Keratinocyte (primary cell): ENCODE data around the gene MS4A3. TPM values are rescaled to one million over a fixed set of nuclear protein-coding genes. Genes with fewer than 3 reads are reported as not detected.

ENCODE experiments used
- DNase-seq: peaks from one replicate; pipeline ENCODE4 v3.0.0-alpha.2; 2011; ENCODE audit warnings: low read depth, missing footprints, low spot score
- FAIRE-seq: peaks from 2 replicates; lab custom pipeline; 2011; peaks lifted over from hg19 to GRCh38; lab: Jason Lieb, UNC
- H2AFZ ChIP-seq: 2 replicates; pipeline ENCODE4 v1.6.0; 2012; ENCODE audit warnings: low read length, control low read depth, inconsistent platforms; ENCODE audit not compliant: control insufficient read depth
- H3K27ac ChIP-seq: 2 replicates; pipeline ENCODE4 v1.5.1; 2011; ENCODE audit warnings: low read length; ENCODE audit not compliant: control insufficient read depth, insufficient read depth
- H3K27me3 ChIP-seq: 3 replicates; pipeline ENCODE4 v1.6.0; 2011; ENCODE audit warnings: low read length; ENCODE audit not compliant: control insufficient read depth, insufficient read depth; ENCODE audit errors: extremely low read depth
- H3K36me3 ChIP-seq, 2 experiments: 2 replicates in 1 of 2; 3 replicates in 1 of 2; pipeline ENCODE4 v1.5.1; 2011; ENCODE audit warnings: low read length in 2 of 2, mild to moderate bottlenecking in 1 of 2; ENCODE audit not compliant: control insufficient read depth in 2 of 2, insufficient read depth in 2 of 2; ENCODE audit errors: extremely low read depth in 1 of 2
- H3K4me1 ChIP-seq: 3 replicates; pipeline ENCODE4 v1.5.1; 2011; ENCODE audit warnings: low read length; ENCODE audit not compliant: control insufficient read depth, insufficient read depth; ENCODE audit errors: extremely low read depth
- H3K4me2 ChIP-seq: 3 replicates; pipeline ENCODE4 v1.6.0; 2011; ENCODE audit warnings: low read depth, low read length; ENCODE audit not compliant: control insufficient read depth, insufficient read depth; ENCODE audit errors: extremely low read depth
- H3K4me3 ChIP-seq, 3 experiments: fragments of 200-600 bp in 1 of 3; sonication (generic) in 1 of 3; 2 replicates in 2 of 3; 3 replicates in 1 of 3; pipeline ENCODE4 v1.5.1; 2011 to 2016; ENCODE audit warnings: low read length in 3 of 3, mild to moderate bottlenecking in 3 of 3, control low read depth in 2 of 3, inconsistent platforms in 1 of 3, low read depth in 1 of 3, mixed read lengths in 1 of 3, mixed run types in 1 of 3, moderate library complexity in 1 of 3; ENCODE audit not compliant: control insufficient read depth in 2 of 3, insufficient read depth in 2 of 3; ENCODE audit errors: extremely low read depth in 1 of 3
- H3K79me2 ChIP-seq: 2 replicates; pipeline ENCODE4 v1.6.0; 2012; ENCODE audit warnings: low read length; ENCODE audit not compliant: control insufficient read depth, insufficient read depth
- H3K9ac ChIP-seq: 3 replicates; pipeline ENCODE4 v1.6.0; 2011; ENCODE audit warnings: low read length; ENCODE audit not compliant: control insufficient read depth, insufficient read depth; ENCODE audit errors: extremely low read depth
- H3K9me1 ChIP-seq: 3 replicates; pipeline ENCODE4 v1.6.0; 2011; ENCODE audit warnings: low read length; ENCODE audit not compliant: control insufficient read depth, insufficient read depth; ENCODE audit errors: extremely low read depth
- H3K9me3 ChIP-seq: 2 replicates; pipeline ENCODE4 v1.5.1; 2012; ENCODE audit warnings: low read depth, low read length; ENCODE audit not compliant: control insufficient read depth
- H4K20me1 ChIP-seq: 3 replicates; pipeline ENCODE4 v1.6.0; 2011; ENCODE audit warnings: low read length; ENCODE audit not compliant: control insufficient read depth, insufficient read depth; ENCODE audit errors: extremely low read depth
- EZH2 ChIP-seq: IDR thresholded peaks from one replicate; pipeline ENCODE4 v1.6.1; 2012; ENCODE audit warnings: inconsistent platforms, mild to moderate bottlenecking, low read length, moderate library complexity
- dilution Hi-C: fragments of 300-500 bp; cut with MboI; formaldehyde crosslinking; loops from one replicate; pipeline ENCODE4 v1.7.0; 2020; ENCODE audit warnings: low sequenced_read_pairs; ENCODE audit not compliant: extremely low pct_ligation_motif_present
- polyA plus RNA-seq, 5 experiments: library from polyadenylated mRNA; depleted of rRNA in 3 of 5; stranded (reverse) in 3 of 5; stranded (forward) in 1 of 5; unstranded in 1 of 5; fragments of >200 nt; gene quantifications; 1 replicate in 1 of 5; 2 replicates in 3 of 5; 3 replicates in 1 of 5; pipeline versions ENCODE4 v1.2.1 to v1.2.3, GENCODE V29; 2011 to 2012; ENCODE audit warnings: missing spikeins in 2 of 5, low read depth in 1 of 5, low replicate concordance in 1 of 5
- TF ChIP-seq, protein P1 (sequence below), 3 experiments: IDR thresholded peaks in 1 of 3; conservative IDR thresholded peaks in 1 of 3; optimal IDR thresholded peaks in 1 of 3; 2 replicates in 2 of 3; 3 replicates in 1 of 3; pipeline versions ENCODE3 to v1.5.1; 2011; ENCODE audit warnings: low read length in 3 of 3, mild to moderate bottlenecking in 3 of 3, moderate library complexity in 2 of 3, control low read depth in 1 of 3, inconsistent platforms in 1 of 3; ENCODE audit not compliant: insufficient read depth in 2 of 3; ENCODE audit errors: extremely low read depth in 1 of 3

Gene MS4A3
- polyA plus RNA-seq, 1 donor (not counting 4 experiments of a cell fraction or from before 2014, with no cell fraction given) = not detected

- Histone ChIP-seq H4K20me1 (no peaks in the 10 kb centered on the region), H2AFZ (no peak overlapping the region), H3K9me3 (no peaks in the 10 kb centered on the region), H3K27ac (no peak overlapping the region), H3K4me2 (no peak overlapping the region), H3K36me3 (no peaks in the 10 kb centered on the region), H3K27me3 (no peaks in the 10 kb centered on the region), H3K4me1 (no peaks in the 10 kb centered on the region), H3K79me2 (no peaks in the 10 kb centered on the region), H3K9me1 (no peaks in the 10 kb centered on the region), H3K9ac (no peak overlapping the region), H3K4me3 (no peak overlapping the region)
- DNase-seq (no peak), FAIRE-seq (no peak)
- no peak for TF ChIP-seq EZH2
- TF ChIP-seq, protein P1, sequence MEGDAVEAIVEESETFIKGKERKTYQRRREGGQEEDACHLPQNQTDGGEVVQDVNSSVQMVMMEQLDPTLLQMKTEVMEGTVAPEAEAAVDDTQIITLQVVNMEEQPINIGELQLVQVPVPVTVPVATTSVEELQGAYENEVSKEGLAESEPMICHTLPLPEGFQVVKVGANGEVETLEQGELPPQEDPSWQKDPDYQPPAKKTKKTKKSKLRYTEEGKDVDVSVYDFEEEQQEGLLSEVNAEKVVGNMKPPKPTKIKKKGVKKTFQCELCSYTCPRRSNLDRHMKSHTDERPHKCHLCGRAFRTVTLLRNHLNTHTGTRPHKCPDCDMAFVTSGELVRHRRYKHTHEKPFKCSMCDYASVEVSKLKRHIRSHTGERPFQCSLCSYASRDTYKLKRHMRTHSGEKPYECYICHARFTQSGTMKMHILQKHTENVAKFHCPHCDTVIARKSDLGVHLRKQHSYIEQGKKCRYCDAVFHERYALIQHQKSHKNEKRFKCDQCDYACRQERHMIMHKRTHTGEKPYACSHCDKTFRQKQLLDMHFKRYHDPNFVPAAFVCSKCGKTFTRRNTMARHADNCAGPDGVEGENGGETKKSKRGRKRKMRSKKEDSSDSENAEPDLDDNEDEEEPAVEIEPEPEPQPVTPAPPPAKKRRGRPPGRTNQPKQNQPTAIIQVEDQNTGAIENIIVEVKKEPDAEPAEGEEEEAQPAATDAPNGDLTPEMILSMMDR (optimal IDR thresholded peaks at IDR 0.05 in 1 of 3, IDR thresholded peaks at IDR 0.05 in 1 of 3, conservative IDR thresholded peaks at IDR 0.05 in 1 of 3; ENCODE audit: extremely low read depth in 1 of 3, insufficient read depth in 2 of 3, low read length in 3 of 3) = no peak
- dilution Hi-C loops = no loop called here
These were observed 29.4 kb downstream of the MS4A3 start for GRCh38 chr11:60085909-60086308.

GRCh38 chr11:60087239-60087638, 30.8 kb downstream of the MS4A3 start:
- Histone ChIP-seq H2AFZ (no peak overlapping the region), H3K36me3 (no peaks in the 10 kb centered on the region), H3K27ac (no peak overlapping the region), H3K4me1 (no peaks in the 10 kb centered on the region), H3K4me2 (no peak overlapping the region), H3K9me3 (no peaks in the 10 kb centered on the region), H3K79me2 (no peaks in the 10 kb centered on the region), H3K9ac (no peak overlapping the region), H3K27me3 (no peaks in the 10 kb centered on the region), H3K4me3 (no peak overlapping the region), H3K9me1 (no peaks in the 10 kb centered on the region), H4K20me1 (no peaks in the 10 kb centered on the region)
- TF ChIP-seq EZH2 = no peak
- TF ChIP-seq, protein P1 (optimal IDR thresholded peaks at IDR 0.05 in 1 of 3, IDR thresholded peaks at IDR 0.05 in 1 of 3, conservative IDR thresholded peaks at IDR 0.05 in 1 of 3; ENCODE audit: extremely low read depth in 1 of 3, insufficient read depth in 2 of 3, low read length in 3 of 3) = no peak
- FAIRE-seq (no peak), DNase-seq (no peak)
- dilution Hi-C loops = no loop called here
